KMS-11 (cell line): Measurements from ENCODE around the gene FNDC3B.

Source experiments
- H2AFZ ChIP-seq: fragments of 200-600 bp; sonication (generic); 2 replicates; pipeline ENCODE4 v1.6.1; 2016; ENCODE audit warnings: antibody characterized with exemption, mixed run types, low read depth
- H3K27ac ChIP-seq: fragments of 200-600 bp; sonication (generic); 2 replicates; pipeline ENCODE4 v1.6.1; 2016; ENCODE audit warnings: mild to moderate bottlenecking, mixed run types
- H3K27me3 ChIP-seq: fragments of 200-600 bp; sonication (generic); 2 replicates; pipeline ENCODE4 v1.6.1; 2017; ENCODE audit warnings: mild to moderate bottlenecking, low read depth, mixed run types, moderate library complexity; ENCODE audit not compliant: insufficient read depth
- H3K36me3 ChIP-seq: fragments of 200-600 bp; sonication (generic); 2 replicates; pipeline ENCODE4 v1.6.1; 2017; ENCODE audit warnings: mild to moderate bottlenecking, mixed run types; ENCODE audit not compliant: insufficient read depth
- H3K4me1 ChIP-seq: fragments of 200-600 bp; sonication (generic); 2 replicates; pipeline ENCODE4 v1.6.1; 2016; ENCODE audit warnings: mild to moderate bottlenecking, low read depth, mixed run types; ENCODE audit not compliant: poor library complexity, severe bottlenecking
- H3K4me2 ChIP-seq: fragments of 200-600 bp; sonication (generic); 2 replicates; pipeline ENCODE4 v1.7.0; 2016; ENCODE audit warnings: mild to moderate bottlenecking, mixed run types
- H3K4me3 ChIP-seq: fragments of 200-600 bp; sonication (generic); IDR thresholded peaks from 2 replicates; pipeline ENCODE4 v1.6.1; 2017; ENCODE audit warnings: low read depth, low read length, mixed read lengths; ENCODE audit not compliant: insufficient read depth
- H3K79me2 ChIP-seq: fragments of 200-600 bp; sonication (generic); 2 replicates; pipeline ENCODE4 v1.6.1; 2016; ENCODE audit warnings: low read depth, mixed run types; ENCODE audit not compliant: insufficient read depth
- H3K9ac ChIP-seq: fragments of 200-600 bp; sonication (generic); 2 replicates; pipeline ENCODE4 v1.6.1; 2016; ENCODE audit warnings: mild to moderate bottlenecking, mixed run types
- H4K20me1 ChIP-seq: fragments of 200-600 bp; sonication (generic); 2 replicates; pipeline ENCODE4 v1.6.1; 2016; ENCODE audit warnings: mild to moderate bottlenecking, mixed run types; ENCODE audit not compliant: insufficient read depth
- TF ChIP-seq, protein P1 (sequence below): fragments of 200-600 bp; sonication (generic); conservative IDR thresholded peaks from 2 replicates; pipeline ENCODE4 v1.6.1; 2017; ENCODE audit warnings: low read depth, mild to moderate bottlenecking, antibody characterized with exemption, low read length, moderate library complexity, mixed read lengths

The FNDC3B gene

DNA sequence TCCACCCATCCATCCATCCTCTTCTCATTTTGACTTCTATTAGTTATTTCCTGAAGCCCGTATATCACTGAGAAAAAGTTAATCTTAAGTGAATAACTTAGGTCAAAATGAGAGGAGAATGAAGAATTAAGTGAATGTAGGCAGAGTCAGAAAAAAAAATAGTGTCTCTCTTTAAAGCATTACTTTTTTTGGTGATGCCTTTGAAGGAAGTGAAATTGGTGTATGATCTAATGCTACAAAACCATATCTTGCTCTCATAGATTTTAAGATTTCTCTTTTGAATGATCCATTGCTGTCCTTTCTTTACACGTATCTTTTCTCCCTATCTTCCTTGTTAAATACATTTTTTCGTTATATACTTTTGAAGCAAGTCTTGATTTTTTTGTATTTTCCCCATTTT, 23.4 kb downstream of the FNDC3B start:
- Histone ChIP-seq H3K36me3 (no peaks in the 10 kb centered on the region), H2AFZ (no peak overlapping the region), H3K4me2 (no peak overlapping the region), H3K27me3 (no peaks in the 10 kb centered on the region), H3K27ac (no peak overlapping the region), H3K9ac (no peak overlapping the region), H3K79me2 (peaks cover 100% of the 10 kb centered on the region), H3K4me3 (no peak overlapping the region), H3K4me1 (peaks cover 54% of the 10 kb centered on the region), H4K20me1 (peaks cover 35% of the 10 kb centered on the region)
- TF ChIP-seq, protein P1, sequence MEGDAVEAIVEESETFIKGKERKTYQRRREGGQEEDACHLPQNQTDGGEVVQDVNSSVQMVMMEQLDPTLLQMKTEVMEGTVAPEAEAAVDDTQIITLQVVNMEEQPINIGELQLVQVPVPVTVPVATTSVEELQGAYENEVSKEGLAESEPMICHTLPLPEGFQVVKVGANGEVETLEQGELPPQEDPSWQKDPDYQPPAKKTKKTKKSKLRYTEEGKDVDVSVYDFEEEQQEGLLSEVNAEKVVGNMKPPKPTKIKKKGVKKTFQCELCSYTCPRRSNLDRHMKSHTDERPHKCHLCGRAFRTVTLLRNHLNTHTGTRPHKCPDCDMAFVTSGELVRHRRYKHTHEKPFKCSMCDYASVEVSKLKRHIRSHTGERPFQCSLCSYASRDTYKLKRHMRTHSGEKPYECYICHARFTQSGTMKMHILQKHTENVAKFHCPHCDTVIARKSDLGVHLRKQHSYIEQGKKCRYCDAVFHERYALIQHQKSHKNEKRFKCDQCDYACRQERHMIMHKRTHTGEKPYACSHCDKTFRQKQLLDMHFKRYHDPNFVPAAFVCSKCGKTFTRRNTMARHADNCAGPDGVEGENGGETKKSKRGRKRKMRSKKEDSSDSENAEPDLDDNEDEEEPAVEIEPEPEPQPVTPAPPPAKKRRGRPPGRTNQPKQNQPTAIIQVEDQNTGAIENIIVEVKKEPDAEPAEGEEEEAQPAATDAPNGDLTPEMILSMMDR: no peak

DNA sequence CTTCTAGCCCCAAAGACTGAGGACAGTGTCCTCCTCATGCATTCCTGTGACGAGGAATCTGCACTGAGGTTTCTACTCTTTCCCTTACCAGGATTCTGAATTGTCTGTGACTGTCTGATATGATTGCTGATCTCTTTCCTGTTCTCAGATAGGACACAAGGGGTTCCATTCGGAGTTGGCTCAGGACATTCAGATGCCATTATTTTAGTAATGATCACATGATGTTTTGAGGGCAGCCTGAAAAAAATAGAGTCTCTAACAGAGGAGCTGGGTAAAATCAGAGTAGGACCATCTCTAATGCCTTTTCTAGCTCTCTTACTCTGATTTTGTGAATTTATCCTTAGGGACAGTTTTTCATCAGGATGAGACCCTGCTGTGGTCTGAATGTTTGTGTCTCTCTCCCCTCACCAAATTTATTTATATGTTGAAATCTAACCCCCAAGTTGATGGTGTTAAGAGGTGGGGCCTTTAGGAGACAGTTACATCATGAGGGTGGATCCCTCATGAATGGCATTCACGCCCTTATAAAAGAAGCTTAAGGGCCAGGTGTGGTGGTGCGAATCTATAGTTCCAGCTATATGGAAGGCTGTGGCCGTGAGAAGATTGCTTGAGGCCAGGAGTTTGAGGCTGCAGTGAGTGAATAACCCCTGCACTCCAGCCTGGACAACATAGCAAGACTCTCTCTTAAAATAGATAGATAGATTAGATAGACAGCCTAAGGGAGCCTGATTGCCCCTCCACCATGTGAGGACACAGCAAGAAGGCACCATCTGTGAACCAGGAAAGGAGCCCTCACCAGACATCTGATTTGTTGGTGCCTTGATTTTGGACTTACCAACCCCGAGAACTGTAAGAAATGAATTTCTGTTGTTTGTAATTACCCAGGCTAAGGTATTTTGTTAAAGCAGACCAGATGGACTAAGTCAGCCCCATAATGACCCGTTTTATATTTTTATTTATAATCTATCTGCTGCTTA, 24.4 kb downstream of the FNDC3B start:
- H3K4me3 ChIP-seq: no peak overlapping the region
- peaks cover 56% of the 10 kb centered on the region for H3K4me1 ChIP-seq
- H3K4me2 ChIP-seq: no peak overlapping the region
- no peak overlapping the region for H2AFZ ChIP-seq
- no peak overlapping the region for H3K9ac ChIP-seq
- no peaks in the 10 kb centered on the region for H3K27me3 ChIP-seq
- H4K20me1 ChIP-seq: peaks cover 37% of the 10 kb centered on the region
- TF ChIP-seq, protein P1: no peak
- peaks cover 100% of the 10 kb centered on the region for H3K79me2 ChIP-seq
- H3K36me3 ChIP-seq: no peaks in the 10 kb centered on the region
- no peak overlapping the region for H3K27ac ChIP-seq

DNA sequence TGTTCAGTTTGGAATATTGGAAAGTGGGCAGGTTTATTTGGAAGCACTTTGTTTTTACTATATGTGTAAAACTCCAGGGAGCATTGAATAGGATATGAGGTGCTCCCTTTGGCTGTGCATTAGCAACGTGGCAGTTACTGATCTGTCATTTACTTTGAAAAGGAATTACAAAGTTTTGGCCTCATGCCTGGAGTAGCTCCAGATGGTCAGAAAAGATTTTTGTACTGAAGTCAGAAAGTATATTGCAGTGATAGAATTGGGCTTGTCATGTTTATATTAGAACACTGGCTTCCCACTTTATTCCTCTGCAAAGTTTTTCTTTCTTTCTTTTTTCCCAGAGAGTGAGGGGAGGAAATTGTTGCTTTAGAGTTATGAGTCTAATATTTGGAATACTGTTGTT, 26.1 kb downstream of the FNDC3B start:
- H3K4me3 ChIP-seq: no peak overlapping the region
- H2AFZ ChIP-seq: no peak overlapping the region
- H3K27me3 ChIP-seq: no peaks in the 10 kb centered on the region
- peaks cover 45% of the 10 kb centered on the region for H4K20me1 ChIP-seq
- no peak overlapping the region; the same call in 1 of the 2 replicates for H3K27ac ChIP-seq
- H3K79me2 ChIP-seq: peaks cover 100% of the 10 kb centered on the region
- H3K4me1 ChIP-seq: peaks cover 65% of the 10 kb centered on the region
- H3K4me2 ChIP-seq: no peak overlapping the region; the same call in 1 of the 2 replicates
- H3K36me3 ChIP-seq: no peaks in the 10 kb centered on the region
- no peak overlapping the region for H3K9ac ChIP-seq
- TF ChIP-seq, protein P1: no peak

DNA sequence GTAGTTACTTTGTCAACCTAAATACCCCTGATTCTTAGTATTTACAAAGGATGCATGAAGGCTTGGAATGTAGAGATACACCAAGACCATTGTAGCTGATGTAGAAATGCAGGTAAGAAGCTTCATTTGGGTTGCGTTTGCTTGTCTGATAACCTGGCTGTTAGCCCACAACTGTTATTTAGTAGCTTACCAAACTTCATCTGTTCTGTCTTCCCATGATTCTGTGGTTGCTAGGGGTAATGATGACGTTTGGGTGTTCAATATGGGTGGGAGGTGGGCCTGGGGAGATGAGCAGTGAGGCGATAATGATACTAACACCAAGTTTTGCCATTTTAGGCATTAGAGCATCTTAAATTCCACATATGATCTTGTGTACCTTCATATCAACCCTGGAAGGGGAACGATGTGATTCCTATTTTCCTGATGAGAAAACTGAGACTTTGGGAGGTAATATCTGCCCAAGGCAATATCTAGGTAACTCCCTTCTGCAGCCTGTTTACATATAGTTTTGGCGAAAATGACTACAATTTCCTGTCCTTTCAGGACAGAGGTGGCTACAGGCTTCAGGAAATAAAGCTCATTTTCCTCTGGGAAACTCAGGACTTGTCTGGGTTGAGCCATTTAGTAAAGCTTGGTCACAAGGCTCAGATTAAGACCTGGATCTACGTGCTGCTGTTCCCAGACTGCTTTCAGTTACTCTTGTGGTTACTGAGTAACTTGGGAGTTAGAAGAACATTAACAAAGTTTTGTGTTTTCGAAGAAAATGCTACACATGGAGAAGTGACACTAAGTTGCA, 26.8 kb downstream of the FNDC3B start:
- no peaks in the 10 kb centered on the region for H3K27me3 ChIP-seq
- H3K4me2 ChIP-seq: no peak overlapping the region; the same call in 1 of the 2 replicates
- H3K9ac ChIP-seq: no peak overlapping the region
- peaks cover 71% of the 10 kb centered on the region for H3K4me1 ChIP-seq
- H4K20me1 ChIP-seq: peaks cover 48% of the 10 kb centered on the region
- no peak overlapping the region for H3K4me3 ChIP-seq
- TF ChIP-seq, protein P1: no peak
- no peaks in the 10 kb centered on the region for H3K36me3 ChIP-seq
- H3K27ac ChIP-seq: no peak overlapping the region; the same call in 1 of the 2 replicates
- H3K79me2 ChIP-seq: peaks cover 100% of the 10 kb centered on the region
- H2AFZ ChIP-seq: no peak overlapping the region
